Measurements from ENCODE around the gene DGKZ.
A peak's percentile ranks its signal among the peaks of the same experiment; 100 is the strongest.

The DGKZ gene

GRCh38 chr11:46381819-46382645, 34.8 kb downstream of the DGKZ start:
- DNase-seq = peak; percentile 50

DNA sequence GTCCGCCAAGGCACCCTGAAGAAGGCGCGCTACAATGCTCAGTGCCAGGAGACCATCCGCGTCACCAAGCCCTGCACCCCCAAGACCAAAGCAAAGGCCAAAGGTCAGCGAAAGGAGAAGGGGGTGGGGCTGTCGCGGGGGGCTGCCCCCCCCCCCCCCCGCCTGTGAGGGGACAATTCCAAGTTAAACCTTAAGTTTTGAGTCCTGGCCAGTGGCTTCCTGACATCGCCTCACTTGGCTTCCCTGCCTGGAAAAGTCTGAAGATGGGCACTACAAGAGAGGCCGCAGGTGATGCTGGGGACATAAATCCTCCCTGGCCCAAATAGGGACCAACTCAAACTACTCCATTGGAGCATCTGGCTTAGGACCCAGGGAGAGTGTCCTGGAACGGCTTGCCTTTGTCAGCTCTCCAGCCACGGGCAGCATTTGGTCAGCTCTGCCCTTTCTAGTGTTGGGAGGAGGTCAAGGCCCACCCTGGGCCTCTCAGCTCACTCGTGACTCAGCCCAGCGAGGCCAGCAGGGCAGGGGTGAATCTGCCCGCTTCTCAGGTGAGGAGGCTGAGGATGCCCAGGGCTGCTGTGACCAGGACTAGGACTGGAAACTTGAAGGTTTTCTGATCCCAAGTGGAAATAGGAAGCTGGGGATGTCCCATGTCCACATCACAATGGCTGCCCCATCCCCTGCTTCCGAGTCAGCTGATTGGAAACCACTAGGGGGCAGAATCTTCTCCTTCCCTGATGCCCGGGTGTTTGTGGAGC, 35.6 kb downstream of the DGKZ start:
- peak; percentile 41 for DNase-seq

DNA sequence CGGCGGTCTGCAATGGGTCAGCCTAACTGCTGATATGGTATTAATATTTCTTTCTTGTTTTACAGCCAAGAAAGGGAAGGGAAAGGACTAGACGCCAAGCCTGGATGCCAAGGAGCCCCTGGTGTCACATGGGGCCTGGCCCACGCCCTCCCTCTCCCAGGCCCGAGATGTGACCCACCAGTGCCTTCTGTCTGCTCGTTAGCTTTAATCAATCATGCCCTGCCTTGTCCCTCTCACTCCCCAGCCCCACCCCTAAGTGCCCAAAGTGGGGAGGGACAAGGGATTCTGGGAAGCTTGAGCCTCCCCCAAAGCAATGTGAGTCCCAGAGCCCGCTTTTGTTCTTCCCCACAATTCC, 36.1 kb downstream of the DGKZ start:
- DNase-seq = no peak

DNA sequence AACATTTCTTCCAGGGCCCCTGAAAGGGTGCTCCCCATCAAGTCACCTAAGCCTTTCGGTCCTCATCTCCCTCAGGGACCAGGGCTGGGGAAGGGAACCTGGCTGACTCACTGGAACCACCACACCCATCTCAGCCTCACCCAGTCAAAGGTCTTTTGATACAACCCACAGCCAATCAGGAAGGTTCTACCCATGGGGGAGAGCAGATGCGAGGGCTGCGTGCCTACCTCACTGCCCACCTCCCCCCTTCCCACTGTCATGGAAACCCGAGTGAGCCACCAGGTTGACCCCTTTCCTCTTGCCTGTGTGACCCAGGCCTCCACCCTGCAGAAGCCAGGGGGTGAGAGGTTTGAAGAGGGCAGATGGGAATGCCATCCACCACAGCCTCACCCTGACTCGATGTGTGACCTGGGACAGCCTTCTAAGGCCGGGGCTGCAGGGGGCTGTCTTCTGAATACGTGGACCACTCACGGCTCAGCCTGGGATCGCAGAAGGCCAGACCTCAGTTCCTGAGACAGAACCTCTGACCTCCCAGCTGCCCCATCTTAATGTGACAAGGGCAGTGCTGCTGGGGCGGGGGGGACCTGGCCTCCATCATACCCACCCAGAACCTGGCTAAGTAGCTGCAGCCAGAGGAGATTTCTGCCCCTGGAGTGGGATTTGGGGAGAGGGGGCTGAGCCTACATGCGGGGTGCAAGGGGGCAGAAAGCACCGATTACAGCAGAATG, 36.9 kb downstream of the DGKZ start:
- DNase-seq = no peak

DNA sequence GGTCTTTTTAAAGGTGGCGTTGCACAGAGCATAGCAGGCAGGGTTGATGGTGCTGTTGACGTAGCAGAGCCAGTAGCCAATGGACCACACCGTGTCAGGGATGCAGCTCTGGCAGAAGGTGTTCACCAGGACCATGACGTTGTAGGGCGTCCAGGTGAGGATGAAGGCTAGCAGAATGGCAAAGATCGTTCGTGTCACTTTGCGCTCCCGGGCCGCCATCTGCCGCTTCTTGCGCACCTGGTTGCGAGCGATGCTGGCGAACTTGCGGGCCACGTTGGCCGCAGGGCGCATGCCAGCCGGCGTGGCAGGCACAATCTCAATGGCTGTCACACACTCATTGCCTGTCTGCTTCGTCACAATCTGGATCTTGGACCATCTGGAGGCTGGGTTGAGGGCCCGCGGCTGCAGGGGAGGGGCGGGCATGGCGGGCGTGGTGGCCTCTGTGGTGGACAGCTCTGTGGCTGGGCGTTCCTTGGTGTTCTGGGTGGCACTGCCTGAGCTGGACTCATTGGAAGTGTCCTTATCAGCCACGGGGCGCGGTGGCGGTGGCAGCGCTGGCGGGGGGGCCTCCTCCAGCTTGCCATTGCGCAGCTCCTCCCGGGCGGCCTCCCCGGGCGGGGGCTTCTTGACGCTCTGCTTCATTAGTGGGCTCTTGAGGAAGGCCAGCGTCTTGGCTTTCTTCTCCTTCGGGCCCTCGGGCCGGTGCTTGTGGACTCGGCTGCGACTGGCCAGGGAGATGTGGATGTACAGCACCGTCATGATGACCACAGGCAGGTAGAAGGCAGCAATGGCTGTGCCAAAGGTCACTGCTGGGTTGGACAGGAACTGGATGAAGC, 38.1 kb downstream of the DGKZ start:
- no peak for DNase-seq

DNA sequence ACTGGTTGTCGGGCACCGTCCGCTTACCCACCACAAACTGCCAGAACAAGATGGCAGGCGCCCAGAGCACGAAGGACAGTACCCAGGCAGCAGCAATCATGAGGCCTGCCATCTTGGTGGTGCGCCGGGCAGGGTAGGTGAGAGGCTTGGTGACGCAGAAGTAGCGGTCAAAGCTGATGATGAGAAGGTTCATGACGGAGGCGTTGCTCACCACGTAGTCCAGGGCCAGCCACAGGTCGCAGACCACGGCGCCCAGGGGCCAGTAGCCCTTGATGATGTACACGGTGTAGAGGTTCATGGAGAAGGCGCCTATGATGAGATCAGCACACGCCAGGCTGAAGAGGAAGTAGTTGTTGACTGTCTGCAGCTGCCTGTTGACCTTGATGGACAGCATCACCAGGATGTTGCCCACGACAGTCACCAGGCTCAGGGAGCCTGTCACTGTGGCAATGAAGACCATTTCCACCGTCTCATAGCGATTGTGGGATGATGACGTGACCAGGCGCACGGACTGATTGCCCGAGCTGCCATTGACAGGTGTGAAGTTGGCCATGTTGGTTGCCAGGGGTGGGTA, 38.8 kb downstream of the DGKZ start:
- no peak for DNase-seq

DNA sequence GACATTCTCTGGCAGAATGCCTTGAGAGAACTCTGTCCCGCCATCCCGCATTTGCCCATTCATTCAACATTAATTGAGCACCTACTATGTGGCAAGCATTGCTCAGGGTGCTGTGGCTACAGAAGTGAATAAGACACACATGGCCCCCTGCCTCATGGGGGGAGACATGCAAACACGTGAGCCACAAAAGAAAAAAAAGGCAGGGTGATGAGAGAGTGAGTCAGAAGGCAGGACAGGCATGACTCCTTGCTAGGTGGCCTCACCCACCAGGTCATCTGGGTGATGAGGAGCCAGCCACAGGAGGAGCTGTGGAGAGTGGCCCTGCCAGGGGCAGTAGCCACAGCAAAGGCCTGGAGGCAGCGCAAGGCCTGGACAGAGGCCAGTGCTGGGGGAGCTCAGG, 39.4 kb downstream of the DGKZ start:
- DNase-seq = no peak

- DNase-seq = no peak
Observed at GRCh38 chr11:46387456-46387855, 40.2 kb downstream of the DGKZ start.

- no peak for DNase-seq
Observed at GRCh38 chr11:46387919-46388618, 40.8 kb downstream of the DGKZ start.

DNA sequence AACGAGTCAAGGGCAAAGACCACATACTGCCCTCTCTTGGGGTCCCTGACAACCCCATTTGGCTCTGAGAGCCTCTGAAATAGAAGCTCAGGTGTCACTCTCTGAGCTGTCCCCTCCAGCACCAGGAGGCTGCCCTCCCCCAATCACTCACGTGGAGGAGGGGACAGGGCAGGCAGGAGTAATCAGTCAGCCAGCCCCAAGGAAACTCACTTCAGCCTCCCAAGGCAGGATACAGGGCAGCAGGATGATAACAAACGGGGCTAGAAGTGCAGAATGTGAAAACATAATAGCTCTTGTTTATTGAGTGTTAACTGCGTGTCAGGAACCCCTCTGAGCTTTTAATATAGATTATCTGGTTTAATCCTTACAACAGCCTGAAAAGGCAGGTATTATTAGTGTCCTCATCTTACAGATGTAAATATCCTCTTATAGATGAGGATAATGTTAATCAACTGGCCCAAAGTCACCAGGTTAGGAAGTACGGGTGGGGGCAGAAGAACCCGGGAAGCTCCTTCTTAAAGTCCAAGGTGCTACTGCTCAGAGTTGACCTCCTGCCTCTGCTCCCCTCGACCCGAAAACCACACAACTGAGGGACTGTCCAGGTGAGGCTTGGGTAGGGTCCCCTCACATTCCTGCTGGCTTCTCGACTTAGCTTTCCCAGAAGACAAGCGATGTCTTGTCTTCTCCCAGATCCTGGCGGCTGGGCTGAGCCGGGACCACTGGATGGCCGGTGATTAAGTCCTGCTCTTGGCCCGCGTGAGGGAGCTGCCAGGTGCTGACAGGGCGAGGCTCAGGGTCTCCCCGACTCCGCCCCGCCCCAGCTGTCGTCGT, 41.6 kb downstream of the DGKZ start:
- no peak for DNase-seq

- DNase-seq = peak; percentile 81
Observed at GRCh38 chr11:46389450-46390330, 42.4 kb downstream of the DGKZ start.

- no peak for DNase-seq
Observed at GRCh38 chr11:46390331-46391171, 43.3 kb downstream of the DGKZ start.

DNA sequence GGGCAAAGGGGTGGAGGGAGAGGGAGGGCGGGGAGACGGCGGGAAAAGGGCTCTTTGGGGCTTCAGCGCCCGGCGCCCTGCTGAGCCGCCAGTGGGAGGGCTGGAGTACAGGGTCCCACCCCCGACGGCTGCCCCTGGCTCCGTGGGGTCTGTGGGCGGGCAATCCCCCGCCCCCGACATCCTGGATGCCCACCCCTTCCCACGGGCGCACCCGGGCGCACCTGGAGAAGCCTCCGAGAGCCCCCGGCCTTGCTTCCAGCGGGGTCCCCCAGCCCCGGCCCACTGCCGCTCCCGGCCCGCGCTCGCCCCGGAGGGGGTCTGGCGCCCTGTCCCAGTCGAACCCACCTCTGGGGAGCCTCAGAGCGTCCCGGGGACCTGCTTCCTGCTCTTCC, 43.9 kb downstream of the DGKZ start:
- DNase-seq = no peak

DNA sequence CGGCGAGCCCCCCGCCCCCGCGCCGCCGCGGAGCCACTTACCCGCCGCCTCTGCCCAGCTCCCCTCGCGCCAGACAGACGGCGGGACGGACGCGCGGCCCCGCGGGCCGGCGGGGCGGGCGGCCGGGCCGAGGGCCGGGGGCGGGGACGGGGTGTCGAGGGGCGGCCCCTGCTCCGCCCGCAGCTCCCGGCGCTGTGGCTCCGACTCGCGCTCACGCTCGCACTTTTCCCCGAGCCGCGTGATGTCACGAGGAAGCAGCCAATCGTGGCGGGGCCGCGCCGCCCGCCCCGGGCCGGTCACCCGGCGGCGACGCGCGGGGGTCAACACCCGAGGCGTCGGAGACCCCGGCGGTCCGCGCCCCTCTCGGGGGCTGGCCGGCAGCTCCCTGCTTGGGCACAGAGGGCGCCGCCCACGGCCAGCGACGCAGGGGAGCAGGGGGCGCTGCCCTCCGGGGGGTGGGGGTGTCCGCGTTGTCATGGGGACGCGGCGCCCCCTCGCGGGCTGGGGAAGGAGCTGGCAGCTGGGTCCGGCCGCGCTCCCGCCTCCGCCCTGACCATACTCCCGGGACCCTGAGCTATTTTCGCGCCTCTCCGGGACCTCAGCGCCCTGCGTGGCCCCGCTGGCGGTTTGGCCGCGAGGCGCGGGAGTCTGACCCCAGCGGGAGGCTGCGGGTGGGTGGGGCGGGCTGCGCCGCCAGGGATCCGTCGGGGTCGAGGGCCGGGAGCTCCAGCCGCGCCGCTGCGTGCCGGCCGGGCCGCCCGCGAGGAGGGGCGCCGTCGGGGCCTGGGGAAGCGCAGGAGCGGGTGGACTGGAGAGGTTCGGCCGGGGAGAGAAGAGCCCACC, 44.5 kb downstream of the DGKZ start, which contains the start of gene CHRM4:
CHRM4 (minus strand) TSS at position 199 of the 843 bp plus-strand sequence. CDS start 5,219 bp downstream, outside the sequence.
- DNase-seq = peak; percentile 74

DNA sequence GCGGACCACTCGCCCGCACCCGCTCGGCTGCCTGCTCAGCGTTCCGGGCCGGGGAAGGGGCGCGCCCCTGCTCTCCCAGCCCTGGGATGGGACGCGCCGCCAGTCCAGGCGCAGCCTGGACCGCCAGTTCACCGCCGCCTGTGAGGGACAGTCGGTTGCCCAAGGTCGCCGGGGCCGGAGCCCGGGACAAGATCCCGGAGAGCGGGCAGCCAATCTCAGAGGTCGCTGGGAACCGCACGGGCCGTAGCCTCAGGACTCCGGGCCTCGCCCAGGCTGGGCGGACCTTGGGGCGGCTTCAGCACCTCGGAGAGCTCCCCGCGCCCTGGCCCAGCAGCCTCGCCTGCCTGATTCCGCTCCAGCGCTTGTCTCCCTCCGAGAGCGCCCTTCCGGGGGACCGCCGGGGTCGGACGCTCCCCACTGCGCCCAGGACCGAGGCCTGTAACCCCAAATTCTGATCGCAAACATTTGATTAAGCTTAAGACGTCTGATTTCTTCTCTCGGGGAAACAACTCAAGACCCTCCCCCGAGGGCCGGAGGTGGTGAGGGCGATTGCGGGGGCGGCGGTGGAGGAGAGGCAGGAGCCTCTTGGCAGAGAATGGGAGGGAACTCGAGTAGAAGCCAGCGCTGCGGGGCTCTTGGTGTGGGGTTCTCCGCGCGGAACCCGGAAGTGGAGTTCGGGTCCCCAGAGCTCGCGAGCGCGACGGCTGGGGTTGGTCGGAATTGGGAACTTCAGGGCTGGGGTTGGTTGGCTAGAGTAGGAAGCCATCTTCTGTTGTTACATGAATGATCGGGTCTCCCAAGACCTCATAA, 45.4 kb downstream of the DGKZ start:
- DNase-seq = peak; percentile 39

GRCh38 chr11:46393231-46393616, 46.0 kb downstream of the DGKZ start:
- no peak for DNase-seq

DNA sequence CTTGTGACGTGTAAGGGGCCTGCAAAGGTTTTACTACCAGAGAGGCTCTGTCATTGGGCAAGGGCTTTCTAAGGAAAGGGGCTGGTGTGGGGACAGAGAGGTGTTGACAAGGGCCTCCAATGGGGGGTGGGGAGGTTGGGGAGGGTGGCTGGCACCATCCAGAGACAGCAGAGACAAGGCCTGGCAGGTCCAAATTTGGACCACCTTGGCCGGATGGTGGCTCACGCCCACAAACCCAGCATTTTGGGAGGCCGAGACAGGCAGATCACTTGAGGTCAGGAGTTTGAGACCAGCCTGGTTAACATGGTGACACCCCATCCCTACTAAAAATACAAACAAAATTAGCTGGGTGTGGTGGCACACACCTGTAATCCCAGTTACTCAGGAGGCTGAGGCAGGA, 46.5 kb downstream of the DGKZ start:
- no peak for DNase-seq
